HG03066 (cell line): ENCODE results near the gene DLGAP1.

Experiments
- ATAC-seq: cut with Tn5 transposase; IDR thresholded peaks from one replicate; pipeline ENCODE4 v1.9.1; 2021; ENCODE audit warnings: low read depth; ENCODE audit not compliant: unreplicated experiment

The DLGAP1 gene

DNA sequence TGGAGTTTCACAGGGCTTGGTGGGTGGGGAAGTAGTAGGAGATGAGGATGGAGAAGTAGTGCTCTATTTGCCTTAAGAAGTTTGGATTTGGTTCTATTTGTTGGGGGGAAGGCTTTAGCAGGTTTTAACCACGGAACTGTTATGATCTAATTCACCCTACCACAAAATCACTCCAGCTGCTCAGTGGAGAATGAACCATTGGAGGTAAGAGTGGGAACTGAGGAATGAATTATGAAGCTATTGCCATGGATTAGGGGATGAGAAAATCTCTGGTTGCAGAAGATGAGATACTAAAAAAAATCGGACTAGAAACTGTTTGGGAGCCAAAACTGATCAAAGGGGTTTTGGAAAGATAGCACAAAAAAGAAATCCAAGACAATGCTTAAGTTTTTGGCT is 488.9 kb downstream of the DLGAP1 start:
- no peak for ATAC-seq

DNA sequence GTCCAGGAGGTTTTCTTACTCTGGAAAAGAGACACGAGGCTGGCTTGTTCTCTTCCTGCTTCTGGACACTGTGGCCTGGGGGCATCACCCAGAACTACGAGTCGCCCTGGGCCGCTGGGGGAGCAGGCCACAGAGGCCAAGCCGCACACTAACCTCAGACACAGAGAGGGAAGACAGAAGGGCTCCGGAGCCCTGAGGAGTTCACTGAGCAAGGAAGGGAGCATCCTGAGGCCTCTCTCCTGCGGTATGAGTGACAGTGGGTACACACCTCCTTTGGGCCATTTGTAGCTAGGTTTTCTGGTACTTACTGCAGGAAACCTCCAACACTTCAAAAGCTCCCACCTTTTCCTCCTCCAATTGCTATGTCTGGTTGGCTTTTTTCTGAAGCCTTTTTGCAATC is 494.1 kb downstream of the DLGAP1 start:
- ATAC-seq, result no peak

DNA sequence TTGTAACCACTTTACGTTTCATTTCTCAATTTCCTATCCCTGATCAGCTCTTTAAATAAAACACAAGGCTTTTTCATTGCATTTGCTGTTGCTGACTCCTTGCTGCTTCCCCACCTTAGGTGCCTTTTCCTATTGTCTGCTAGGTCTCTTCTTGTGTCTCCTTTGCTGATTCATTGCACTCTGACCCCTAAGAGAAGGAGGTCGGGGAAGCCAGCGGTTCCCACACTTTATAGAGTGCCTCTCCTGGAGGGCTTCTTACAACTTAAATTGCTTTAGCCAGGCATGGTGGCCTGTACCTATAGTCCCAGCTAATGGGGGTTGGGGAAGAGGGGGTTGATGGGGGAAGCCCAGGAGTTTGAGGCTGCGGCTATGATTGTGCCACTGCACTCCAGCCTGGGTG is 495.0 kb downstream of the DLGAP1 start:
- no peak for ATAC-seq

DNA sequence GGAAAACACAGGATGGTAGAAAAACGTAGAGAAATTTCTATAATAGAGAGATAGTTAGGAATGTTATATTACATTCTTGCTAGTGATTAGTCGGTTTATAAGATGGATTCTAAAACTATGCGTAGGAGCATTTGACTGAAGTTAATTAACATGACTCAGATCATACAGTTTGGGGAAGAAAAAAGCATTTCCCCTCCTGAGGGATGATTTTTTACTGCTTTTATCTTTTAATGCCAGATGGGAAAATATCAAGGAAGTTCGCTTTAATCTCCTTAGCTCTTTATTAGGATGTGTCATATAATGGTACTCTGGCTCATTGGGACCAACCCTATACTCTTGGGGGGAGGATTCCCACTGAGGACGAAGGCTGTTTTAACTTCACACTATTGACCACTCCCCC is 503.1 kb downstream of the DLGAP1 start:
- no peak for ATAC-seq

DNA sequence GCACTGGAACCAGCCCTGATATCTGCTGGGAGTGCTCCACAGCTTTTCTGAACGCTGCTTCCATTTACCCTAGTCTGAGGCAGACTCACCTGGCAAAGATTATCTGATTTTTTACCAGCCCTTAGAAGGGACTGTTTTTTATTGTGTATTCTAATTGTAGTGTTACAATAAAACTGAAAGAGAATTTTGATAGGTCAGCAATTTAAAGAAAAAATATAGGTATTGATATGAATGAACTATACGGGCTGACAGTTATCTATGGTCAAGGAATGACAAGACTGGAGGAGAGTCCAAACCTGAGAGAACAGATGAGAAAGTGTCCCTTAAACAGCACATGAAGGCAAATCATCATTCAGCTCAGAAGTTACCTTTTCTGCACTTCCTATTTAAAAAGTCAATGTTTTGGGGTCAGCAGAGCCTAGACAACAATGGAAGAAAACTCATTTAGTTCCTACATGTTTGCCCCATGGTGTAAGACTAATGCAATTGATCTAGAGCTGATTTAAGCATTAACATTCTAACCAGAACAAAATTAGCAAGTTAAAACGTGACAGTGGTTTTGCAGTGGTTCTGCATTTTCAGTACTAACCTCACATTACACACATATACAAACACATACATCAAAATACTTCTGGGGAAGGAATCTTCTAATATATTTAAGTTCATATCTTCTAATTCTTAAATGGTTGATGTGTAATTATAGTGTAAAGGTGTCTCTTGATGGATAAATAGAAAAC is 504.3 kb downstream of the DLGAP1 start:
- no peak for ATAC-seq

DNA sequence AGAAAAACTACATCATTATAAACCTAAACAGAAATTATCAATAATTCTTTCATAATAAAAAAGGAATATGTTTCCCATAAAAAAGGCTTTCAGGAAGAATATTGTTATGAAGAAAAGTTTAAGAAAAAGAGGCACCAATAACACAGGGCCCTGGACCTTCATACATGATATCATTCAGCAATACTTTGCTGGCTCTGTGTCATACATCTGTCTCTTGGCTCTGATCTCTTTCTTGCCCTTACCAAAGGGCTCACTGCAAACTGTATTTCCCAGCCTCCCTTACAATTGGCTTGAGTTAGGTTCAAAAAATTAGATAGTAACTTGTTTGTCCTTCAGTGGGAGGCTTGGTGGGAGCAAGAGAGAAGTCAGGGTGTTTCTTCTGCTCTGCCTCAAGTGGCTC is 506.1 kb downstream of the DLGAP1 start:
- ATAC-seq, result no peak

DNA sequence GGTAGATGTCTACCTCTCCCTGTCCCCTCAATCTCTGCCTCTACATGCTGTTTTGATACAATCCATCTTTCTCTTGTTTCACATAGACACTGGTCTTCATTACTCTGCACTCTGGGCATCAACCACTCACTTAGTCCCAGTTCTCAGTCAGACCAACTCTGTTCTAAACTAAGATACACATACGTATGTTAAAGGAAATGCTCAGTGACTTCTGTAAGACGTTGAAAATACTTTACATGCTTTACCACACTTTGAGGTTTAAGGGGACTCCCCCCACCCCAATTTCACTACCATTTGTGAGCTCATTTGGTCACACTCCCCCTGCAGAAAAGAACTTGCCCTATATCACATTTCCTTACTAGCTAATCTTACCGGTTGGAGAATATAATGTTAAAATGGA is 507.7 kb downstream of the DLGAP1 start:
- no peak for ATAC-seq

DNA sequence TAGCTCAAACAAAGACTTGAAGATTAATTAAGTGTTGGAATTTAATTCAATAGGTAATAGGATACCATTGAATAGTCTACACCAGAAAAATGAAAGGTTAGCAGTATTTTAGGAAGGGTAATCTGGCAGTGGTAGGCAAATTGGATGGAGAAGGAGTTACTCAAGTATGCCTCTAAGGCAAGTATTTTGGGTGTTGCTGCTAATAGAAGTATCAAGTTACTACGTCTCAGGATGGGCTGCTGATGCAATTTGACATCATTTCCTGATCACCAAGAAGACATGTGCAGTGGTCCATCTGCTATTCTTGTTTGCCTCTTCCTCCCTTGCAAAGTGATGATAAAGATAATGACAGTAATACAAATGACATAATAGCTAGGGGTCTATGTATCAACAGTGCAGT is 519.8 kb downstream of the DLGAP1 start:
- ATAC-seq, result no peak

DNA sequence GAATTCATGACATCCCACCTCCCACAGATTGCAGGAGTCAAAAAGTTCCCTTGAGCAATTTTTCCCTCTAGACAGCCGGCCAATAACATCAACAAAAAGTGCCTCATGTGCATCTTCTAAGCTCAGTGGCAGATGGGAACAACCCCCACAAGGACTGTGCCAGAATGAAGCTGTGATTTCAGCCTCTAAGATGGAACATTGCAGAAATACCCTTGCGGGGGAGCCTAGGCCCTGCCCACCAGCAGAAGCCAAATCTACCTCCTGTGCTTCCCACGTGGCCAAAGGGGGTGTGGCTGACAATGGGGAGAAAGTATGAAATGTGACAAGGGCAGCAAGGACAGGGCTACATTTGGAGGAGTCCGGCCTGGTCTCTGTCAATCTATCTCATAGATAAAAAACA is 522.8 kb downstream of the DLGAP1 start:
- no peak for ATAC-seq

DNA sequence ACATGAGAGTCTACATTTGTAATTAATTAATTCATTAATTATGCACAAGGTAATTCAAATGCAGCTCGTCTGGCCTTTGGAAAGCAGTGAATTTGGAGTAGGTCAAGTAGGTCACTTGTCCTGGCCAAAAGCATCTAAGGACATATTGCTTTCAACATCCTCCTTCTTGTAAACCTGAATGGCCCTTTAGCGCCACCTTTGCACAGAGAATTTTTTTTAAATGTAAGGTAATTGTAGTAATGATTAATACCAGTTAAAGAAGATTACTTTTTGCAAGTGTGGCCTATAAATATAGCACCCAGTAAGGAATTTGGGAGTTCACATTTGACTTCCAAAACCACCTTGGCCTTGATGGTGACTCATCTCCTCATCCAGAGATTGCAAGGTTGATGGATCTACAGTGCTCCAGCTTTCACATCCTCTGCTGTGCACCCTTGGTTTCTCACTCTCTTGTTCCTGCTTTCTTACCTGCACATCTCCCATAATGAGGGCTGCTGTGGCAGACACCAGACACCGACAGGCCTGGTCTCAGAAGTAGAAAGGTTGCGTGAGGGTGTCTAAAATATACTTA is 523.5 kb downstream of the DLGAP1 start:
- no peak for ATAC-seq

DNA sequence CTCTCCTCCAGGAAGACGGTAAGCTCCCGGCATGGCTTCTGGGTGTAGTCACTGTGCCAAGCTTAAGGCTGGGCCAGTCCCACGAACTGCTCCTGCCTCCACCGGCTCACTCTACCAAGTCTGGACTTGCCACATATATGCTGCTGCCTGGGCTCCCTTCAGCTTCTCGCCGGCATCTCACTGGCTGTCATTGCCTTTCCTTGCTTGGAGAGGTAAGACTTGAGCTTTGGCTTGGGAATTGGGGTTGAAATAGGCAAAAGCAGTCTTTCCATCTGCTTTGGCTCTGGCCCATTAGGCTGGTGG is 524.1 kb downstream of the DLGAP1 start:
- no peak for ATAC-seq

DNA sequence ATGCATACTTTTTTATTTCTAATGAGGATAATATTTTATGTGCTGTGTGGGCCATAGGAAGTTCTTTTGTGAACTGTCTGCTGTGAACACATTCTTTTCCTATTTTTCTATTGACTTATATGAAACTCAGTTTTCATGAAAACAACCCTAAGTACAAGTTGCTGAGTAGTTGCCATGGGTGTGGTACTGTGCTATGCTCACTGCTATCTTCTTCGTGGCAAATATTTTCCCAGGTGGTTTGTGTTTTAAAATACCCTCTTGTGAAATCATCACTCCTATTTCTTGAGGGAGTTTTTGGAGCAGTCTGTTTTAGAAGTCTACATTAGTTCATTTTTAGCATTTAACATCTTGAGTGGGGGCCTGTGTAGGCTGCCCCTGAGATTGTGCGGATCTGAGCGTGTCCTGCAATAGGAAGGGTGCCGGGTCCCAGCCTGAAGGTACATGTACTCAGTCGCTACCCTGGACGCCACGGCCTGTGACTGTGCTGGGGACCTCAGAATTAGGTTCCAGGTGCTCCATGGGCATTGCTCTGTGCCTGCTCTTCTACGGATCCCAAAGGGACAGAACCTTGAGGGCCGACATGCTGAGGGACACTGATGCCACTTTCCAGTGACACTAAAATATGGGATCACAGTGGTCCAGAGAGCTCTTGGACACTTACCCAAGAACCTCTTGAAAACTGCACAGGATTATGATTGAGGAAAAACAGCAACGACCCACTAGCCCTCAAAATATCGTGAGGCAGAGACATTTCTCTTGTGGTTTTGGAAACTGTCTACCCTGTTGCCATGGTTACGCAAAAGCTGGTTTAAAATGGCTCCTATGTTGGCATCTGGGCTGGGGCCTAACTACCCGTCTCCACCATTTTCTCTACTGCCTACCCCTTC is 524.7 kb downstream of the DLGAP1 start:
- no peak for ATAC-seq

DNA sequence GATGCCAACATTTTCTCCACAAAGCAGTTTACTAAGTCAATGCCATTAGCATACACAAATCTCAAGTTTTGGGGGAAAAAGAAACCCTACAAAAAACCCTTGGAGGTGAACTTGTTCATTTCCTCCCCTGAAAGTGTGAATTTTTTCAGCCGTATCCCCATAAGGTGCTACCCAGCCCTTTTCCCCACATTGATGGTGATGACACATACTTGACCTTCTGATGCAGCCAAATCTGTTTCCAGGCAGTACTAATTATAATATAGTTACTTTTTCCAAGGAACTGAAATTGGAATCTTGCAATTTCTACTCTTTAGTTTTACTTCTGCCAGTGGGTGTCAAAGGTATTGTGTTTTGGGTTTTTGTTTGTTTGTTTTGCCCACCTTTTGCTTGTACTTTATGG is 530.7 kb downstream of the DLGAP1 start:
- no peak for ATAC-seq

DNA sequence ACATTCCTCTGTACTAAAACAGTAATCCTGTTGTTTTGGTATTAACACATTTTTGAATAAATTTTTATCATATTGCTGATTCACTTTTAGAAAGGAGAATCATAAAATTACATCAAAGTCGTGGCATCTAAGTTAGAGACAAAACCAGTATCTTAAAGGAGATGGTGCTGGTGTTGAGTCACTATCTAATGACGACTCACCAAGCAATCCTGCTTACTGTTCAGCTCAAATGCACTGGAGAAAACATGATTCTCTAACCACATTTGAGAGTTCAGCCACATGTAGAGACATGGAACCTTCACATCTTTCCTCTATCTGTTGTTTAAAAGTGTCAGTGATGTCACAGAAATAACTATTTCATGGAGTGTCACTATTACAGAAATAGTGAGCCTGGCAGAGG is 531.4 kb downstream of the DLGAP1 start:
- no peak for ATAC-seq

DNA sequence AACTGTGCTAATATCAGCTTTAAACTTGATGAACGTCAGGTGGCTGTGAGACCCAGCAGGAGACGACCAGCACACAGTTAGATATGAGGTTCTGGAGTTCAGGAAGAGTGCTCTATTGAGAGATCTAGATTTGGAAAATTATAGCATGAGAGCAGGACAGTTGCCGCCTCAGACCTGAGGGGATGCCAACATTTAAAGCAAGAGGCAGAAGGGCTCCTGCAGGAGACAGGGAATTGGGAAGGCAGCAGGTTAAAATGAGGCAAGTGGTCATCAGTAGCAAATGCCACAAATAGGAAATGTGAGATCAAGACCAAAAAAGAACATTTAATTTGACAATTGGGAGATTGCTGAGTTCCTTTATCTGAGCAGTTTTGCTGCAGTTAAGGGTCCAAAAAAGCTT is 533.3 kb downstream of the DLGAP1 start:
- ATAC-seq, result no peak

DNA sequence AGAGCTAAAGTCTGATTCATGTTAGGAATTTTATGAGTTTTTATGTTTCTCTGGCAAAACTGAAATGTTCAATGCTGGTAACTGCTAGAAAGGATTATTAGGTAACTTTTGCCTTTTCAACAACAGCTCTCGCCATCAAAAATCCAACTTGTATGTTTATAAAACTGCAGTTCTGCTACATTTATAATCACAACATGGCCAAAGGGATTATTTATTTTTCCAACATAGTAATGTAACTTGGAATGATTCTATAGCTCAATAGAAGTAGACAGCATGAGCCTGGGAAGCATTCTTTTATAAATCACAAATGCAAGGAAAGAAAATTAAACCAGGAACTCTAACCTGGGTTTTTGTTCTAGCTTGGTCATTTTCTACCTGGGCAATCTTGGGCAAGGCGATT is 534.3 kb downstream of the DLGAP1 start:
- ATAC-seq, result no peak

DNA sequence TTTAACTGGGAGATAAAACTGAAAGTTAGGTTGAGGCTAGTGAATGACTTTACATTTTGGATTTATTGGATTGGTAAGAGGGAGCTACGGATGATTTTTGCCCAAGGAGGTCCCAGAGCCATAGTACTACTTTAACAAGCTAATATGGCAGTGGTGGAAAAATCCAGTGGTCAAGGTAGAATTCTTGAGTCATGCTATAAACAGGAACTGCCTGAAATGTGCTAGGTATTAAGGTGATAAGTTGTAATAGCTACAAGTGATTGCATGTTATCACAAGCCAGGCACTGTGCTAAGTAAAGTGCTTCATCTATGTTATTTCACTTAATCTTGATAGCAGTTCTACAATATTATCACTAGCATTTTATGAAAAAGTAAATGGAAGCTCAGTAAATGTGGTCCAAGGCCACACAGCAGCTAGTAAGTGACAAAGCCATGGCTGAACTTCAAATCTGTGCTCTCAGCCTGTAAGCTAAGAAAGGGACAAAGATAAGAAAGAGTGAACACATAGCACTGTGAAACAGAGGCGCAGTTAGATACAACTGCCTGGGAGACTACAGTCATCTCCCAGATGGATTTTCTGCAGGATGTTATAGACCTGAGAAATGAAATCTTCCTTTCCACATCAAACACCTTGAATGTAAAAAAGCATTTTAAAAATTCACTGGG is 535.6 kb downstream of the DLGAP1 start:
- no peak for ATAC-seq

DNA sequence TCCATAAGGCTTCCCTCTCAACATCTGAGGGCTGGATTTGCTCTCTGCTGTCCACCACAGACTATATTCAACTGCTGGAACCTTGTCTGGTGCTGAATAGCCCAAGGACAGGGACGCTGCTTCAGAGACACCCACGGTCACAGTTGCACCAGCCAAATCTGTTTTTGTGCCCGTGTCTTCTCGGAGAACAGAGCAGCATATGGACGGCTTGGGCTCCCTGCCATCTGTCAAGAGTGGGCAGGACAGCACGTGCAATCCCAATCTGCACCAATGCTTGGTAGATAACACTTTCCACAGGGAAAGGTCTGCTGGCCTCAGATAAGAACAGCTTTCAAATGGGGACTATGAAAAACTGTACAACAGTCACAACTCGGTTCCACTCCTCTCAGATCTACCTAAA is 539.0 kb downstream of the DLGAP1 start:
- no peak for ATAC-seq

DNA sequence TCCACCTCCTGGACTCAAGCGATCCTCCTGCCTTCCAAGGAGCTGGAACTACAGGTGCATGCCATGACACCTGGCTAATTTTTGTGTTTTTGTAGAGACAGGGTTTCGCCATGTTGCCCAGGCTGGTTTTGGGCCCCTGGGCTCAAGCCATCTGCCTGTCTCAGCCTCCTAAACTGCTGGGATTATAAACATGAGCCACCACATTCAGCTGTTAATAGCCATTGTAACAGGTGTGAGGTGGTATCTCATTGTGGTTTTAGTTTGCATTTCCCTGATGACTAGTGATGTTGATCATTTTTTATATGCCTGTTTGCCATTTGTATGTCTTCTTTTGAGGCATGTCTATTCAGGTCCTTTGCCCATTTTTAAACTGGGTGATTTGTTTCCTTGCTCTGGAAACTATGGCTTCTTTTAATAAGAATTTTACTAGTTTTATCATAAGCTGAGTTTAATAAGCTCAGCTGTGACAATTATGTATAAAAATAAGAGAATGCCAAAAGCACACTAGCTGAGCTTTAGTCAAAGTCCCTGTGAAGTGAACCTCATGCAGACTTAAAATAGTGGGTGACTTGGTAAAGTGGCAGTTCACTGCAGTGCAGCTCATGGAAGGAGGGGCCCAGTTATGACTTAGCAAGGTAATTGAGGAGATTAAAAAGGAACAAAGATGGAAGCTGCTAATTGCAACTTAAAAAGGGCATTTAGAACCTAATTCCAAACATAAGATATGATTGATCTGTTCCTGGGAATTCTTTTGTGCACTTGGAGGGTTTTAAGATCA is 540.1 kb downstream of the DLGAP1 start:
- no peak for ATAC-seq

DNA sequence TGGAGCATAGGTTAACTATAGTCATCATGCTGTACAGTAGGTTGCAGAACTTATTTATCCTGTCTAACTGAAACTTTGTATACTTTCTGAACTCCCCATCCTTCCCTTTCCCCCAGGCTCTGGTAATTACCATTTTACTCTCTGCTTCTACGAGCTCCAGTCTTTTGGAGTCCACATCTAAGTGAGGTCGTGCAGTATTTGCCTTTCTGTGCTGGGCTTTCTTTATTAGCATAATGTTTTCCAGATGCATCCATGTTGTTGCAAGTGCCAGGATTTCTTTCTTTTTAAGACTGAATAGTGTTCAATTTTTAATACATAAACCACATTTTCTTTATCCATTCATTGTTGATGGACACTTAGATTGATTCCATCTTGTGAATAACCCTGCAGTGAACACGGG is 541.0 kb downstream of the DLGAP1 start:
- no peak for ATAC-seq

DNA sequence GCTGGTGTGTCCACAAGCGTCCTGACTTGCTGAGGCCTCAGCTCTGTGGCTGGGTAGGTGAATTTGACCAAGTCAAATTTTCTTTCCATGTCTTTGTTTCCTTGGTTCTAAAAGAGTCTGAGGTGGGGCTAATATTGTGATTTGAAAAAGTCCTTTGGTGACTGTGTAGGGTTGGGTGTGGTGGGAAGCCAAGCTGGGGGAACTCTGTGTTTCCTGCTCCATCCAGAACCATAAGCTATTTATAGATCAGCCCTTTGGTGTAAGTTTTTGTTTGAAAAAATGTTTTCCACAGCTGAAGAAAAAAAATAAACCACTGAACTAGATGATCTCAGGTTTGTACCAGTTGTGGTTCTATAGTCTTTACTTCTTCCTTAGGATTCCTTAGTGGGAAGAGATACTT is 542.4 kb downstream of the DLGAP1 start:
- ATAC-seq, result no peak
